Endothelial cell of umbilical vein (primary cell): ENCODE measurements around the gene PHACTR1. TPM values are rescaled to one million over a fixed set of nuclear protein-coding genes. Genes with fewer than 3 reads are reported as not detected.

ENCODE experiments used
- BruUV-seq: library from RNA; stranded (reverse); fragments of 400-500 nt; replicated peaks from 2 replicates; lab custom pipeline; 2021; lab: Mats Ljungman, UMichigan
- CTCF ChIA-PET: fragments of 300-600, 350-600 bp; sonication (Branson Sonifier 250); formaldehyde crosslinking; loops from one replicate; lab custom pipeline; 2021; ENCODE audit warnings: antibody characterized with exemption, inconsistent platforms; lab: Charles Lee
- POLR2A ChIA-PET: fragments of 300-600, 350-600 bp; sonication (Branson Sonifier 250); formaldehyde crosslinking; loops from one replicate; lab custom pipeline; 2021; ENCODE audit warnings: antibody characterized with exemption, inconsistent platforms; lab: Charles Lee
- DNase-seq: peaks from one replicate; pipeline ENCODE4 v3.0.0-alpha.2; 2011; ENCODE audit warnings: low read depth, low spot score
- FAIRE-seq: peaks from 2 replicates; lab custom pipeline; 2011; peaks lifted over from hg19 to GRCh38; lab: Jason Lieb, UNC
- H2AFZ ChIP-seq: 2 replicates; pipeline ENCODE4 v1.6.0; 2012; ENCODE audit warnings: low read depth, low read length, control low read depth, inconsistent platforms
- H3K27ac ChIP-seq: 2 replicates; pipeline ENCODE4 v1.5.1; 2011; ENCODE audit warnings: low read depth, mild to moderate bottlenecking, control low read depth, low read length, moderate library complexity; ENCODE audit not compliant: insufficient read depth
- H3K27me3 ChIP-seq, 2 experiments: 2 replicates each; pipeline versions ENCODE4 v1.6.0 to v1.6.1; 2011; ENCODE audit warnings: low read length in 2 of 2, mixed read lengths in 1 of 2; ENCODE audit not compliant: control insufficient read depth in 2 of 2, insufficient read depth in 2 of 2
- H3K36me3 ChIP-seq, 2 experiments: 2 replicates in 1 of 2; 3 replicates in 1 of 2; pipeline ENCODE4 v1.5.1; 2011; ENCODE audit warnings: low read length in 2 of 2, mild to moderate bottlenecking in 1 of 2, moderate library complexity in 1 of 2; ENCODE audit not compliant: control insufficient read depth in 2 of 2, insufficient read depth in 2 of 2; ENCODE audit errors: extremely low read depth in 1 of 2
- H3K4me1 ChIP-seq: 3 replicates; pipeline ENCODE4 v1.5.1; 2011; ENCODE audit warnings: mild to moderate bottlenecking, low read length; ENCODE audit not compliant: control insufficient read depth, insufficient read depth; ENCODE audit errors: extremely low read depth
- H3K4me2 ChIP-seq: 2 replicates; pipeline ENCODE4 v1.6.1; 2011; ENCODE audit warnings: low read length, control low read depth, mixed read lengths; ENCODE audit not compliant: insufficient read depth
- H3K4me3 ChIP-seq, 3 experiments: fragments of 200-600 bp in 1 of 3; sonication (generic), shearing (Covaris generic) in 1 of 3; replicated peaks in 1 of 3; 2 replicates each; pipeline ENCODE4 v1.5.1; 2011 to 2016; ENCODE audit warnings: control low read depth in 3 of 3, low read length in 3 of 3, mild to moderate bottlenecking in 2 of 3, inconsistent platforms in 1 of 3, low read depth in 1 of 3, moderate library complexity in 1 of 3; ENCODE audit not compliant: insufficient read depth in 1 of 3
- H3K79me2 ChIP-seq: 2 replicates; pipeline ENCODE4 v1.6.0; 2012; ENCODE audit warnings: low read length, inconsistent platforms; ENCODE audit not compliant: control insufficient read depth, insufficient read depth
- H3K9ac ChIP-seq: replicated peaks from 2 replicates; pipeline ENCODE3; 2011; ENCODE audit warnings: low read length, control low read depth; ENCODE audit not compliant: insufficient read depth; ENCODE audit errors: extremely low read depth
- H3K9me1 ChIP-seq: replicated peaks from 3 replicates; pipeline ENCODE4 v1.6.0; 2011; ENCODE audit warnings: mild to moderate bottlenecking, low read length; ENCODE audit not compliant: control insufficient read depth, insufficient read depth; ENCODE audit errors: extremely low read depth
- H3K9me3 ChIP-seq: replicated peaks from 2 replicates; pipeline ENCODE4 v1.5.1; 2012; ENCODE audit warnings: low read length, inconsistent platforms; ENCODE audit not compliant: control insufficient read depth, insufficient read depth
- H4K20me1 ChIP-seq: replicated peaks from 2 replicates; pipeline ENCODE3; 2011; ENCODE audit warnings: mild to moderate bottlenecking, low read length; ENCODE audit not compliant: control insufficient read depth, insufficient read depth; ENCODE audit errors: extremely low read depth
- EZH2 ChIP-seq: IDR thresholded peaks from 2 replicates; pipeline ENCODE4 v1.6.1; 2012; ENCODE audit warnings: borderline replicate concordance, low read depth, mild to moderate bottlenecking, moderate library complexity, low read length, inconsistent platforms; ENCODE audit not compliant: severe bottlenecking
- FOS ChIP-seq: IDR thresholded peaks from 2 replicates; pipeline ENCODE4 v1.6.1; 2011; ENCODE audit warnings: mild to moderate bottlenecking, low read length, moderate library complexity, borderline replicate concordance; ENCODE audit not compliant: insufficient read depth
- GATA2 ChIP-seq: IDR thresholded peaks from 2 replicates; pipeline ENCODE4 v1.7.0; 2011; ENCODE audit warnings: low read depth, mild to moderate bottlenecking, moderate library complexity, mixed read lengths, low read length; ENCODE audit not compliant: insufficient read length, insufficient read depth
- JUN ChIP-seq: IDR thresholded peaks from 2 replicates; pipeline ENCODE4 v1.6.1; 2011; ENCODE audit warnings: borderline replicate concordance, low read depth; ENCODE audit not compliant: insufficient read length, insufficient read depth
- MYC ChIP-seq: IDR thresholded peaks from one replicate; pipeline ENCODE4 v1.6.1; 2011; ENCODE audit warnings: mild to moderate bottlenecking, low read depth, low read length
- POLR2A ChIP-seq: IDR thresholded peaks from 2 replicates; pipeline ENCODE4 v1.6.1; 2012; ENCODE audit warnings: low read depth, mild to moderate bottlenecking, control low read depth, low read length
- POLR2AphosphoS5 ChIP-seq: IDR thresholded peaks from 2 replicates; pipeline ENCODE4 v1.6.1; 2012; ENCODE audit warnings: low read depth, mild to moderate bottlenecking, control low read depth, low read length, moderate library complexity; ENCODE audit not compliant: insufficient read depth
- dilution Hi-C: fragments of 300-500 bp; cut with MboI; formaldehyde crosslinking; loops from one replicate; pipeline ENCODE4 v1.15.0; 2019; ENCODE audit warnings: low sequenced_read_pairs; ENCODE audit not compliant: extremely low pct_ligation_motif_present
- intact Hi-C: fragments of 100-400 bp; cut with micrococcal nuclease; formaldehyde crosslinking; loops from one replicate; pipeline ENCODE4 v1.10.0; 2022
- polyA plus RNA-seq, 4 experiments: library from polyadenylated mRNA; depleted of rRNA in 3 of 4; stranded (reverse) in 3 of 4; unstranded in 1 of 4; fragments of >200 nt; gene quantifications; 2 replicates each; pipeline versions ENCODE4 v1.2.1 to v1.2.3, GENCODE V29; 2011 to 2012; ENCODE audit warnings: missing spikeins in 1 of 4
- total RNA-seq: library from RNA; stranded (reverse); gene quantifications from 2 replicates; pipeline ENCODE4 v1.2.3, GENCODE V29; 2021
- TF ChIP-seq, protein P1 (sequence below): IDR thresholded peaks from 2 replicates; pipeline ENCODE4 v1.6.1; 2011; ENCODE audit not compliant: insufficient read depth, insufficient read length
- TF ChIP-seq, protein P2 (sequence below), 2 donors: IDR thresholded peaks; 1 replicate in 1 of 2; 2 replicates in 1 of 2; pipeline ENCODE4 v1.5.1; 2011; ENCODE audit warnings: low read length in 2 of 2, mild to moderate bottlenecking in 2 of 2, moderate library complexity in 2 of 2, control low read depth in 1 of 2, inconsistent platforms in 1 of 2, low read depth in 1 of 2; ENCODE audit not compliant: insufficient read depth in 1 of 2; ENCODE audit errors: extremely low read depth in 1 of 2

PHACTR1 gene
- total and polyA plus RNA-seq, 2 donors (not counting 3 experiments of a cell fraction or from before 2014, with no cell fraction given), result 2.4 to 23.2 TPM

DNA sequence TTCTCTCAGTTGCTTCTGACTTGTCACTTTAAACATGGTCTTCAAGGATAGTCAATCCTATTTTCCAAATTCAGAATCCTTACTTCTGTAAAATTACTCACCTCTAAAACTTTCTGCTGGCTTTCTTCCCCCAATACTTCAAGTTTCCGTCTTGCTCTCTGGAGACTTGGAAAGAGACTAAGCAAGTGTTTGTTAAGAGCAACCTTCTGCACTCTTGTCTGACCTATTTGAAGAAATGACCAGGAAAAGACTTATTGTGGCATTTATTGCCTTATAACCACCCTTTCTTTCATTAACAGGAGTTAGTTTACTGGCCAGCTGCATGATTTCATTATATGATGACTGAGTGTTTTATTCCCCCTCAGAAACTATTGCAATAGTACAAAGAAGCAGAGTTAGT lies 430.8 kb downstream of the PHACTR1 start:
- TF ChIP-seq MYC (no peak), POLR2A (no peak), POLR2AphosphoS5 (no peak), FOS (no peak), GATA2 (no peak), EZH2 (no peak), JUN (no peak)
- TF ChIP-seq, protein P1, sequence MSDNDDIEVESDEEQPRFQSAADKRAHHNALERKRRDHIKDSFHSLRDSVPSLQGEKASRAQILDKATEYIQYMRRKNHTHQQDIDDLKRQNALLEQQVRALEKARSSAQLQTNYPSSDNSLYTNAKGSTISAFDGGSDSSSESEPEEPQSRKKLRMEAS, result no peak
- TF ChIP-seq, protein P2, sequence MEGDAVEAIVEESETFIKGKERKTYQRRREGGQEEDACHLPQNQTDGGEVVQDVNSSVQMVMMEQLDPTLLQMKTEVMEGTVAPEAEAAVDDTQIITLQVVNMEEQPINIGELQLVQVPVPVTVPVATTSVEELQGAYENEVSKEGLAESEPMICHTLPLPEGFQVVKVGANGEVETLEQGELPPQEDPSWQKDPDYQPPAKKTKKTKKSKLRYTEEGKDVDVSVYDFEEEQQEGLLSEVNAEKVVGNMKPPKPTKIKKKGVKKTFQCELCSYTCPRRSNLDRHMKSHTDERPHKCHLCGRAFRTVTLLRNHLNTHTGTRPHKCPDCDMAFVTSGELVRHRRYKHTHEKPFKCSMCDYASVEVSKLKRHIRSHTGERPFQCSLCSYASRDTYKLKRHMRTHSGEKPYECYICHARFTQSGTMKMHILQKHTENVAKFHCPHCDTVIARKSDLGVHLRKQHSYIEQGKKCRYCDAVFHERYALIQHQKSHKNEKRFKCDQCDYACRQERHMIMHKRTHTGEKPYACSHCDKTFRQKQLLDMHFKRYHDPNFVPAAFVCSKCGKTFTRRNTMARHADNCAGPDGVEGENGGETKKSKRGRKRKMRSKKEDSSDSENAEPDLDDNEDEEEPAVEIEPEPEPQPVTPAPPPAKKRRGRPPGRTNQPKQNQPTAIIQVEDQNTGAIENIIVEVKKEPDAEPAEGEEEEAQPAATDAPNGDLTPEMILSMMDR (IDR thresholded peaks at IDR 0.05; ENCODE audit: extremely low read depth in 1 of 2, insufficient read depth in 1 of 2, low read depth in 1 of 2, low read length in 2 of 2), result no peak
- CTCF ChIA-PET, result no interaction called here

More for the DNA sequence above, 430.8 kb downstream of the PHACTR1 start:
- POLR2A ChIA-PET, result no interaction called here
- intact Hi-C loops (no loop called here), dilution Hi-C loops (no loop called here)
- DNase-seq (no peak), FAIRE-seq (no peak)
- no peaks in the 10 kb centered on the region for H3K79me2 ChIP-seq
- no peaks in the 10 kb centered on the region for H3K9me1 ChIP-seq
- H3K4me2 ChIP-seq, result no peak overlapping the region
- H3K36me3 ChIP-seq, result no peaks in the 10 kb centered on the region
- H2AFZ ChIP-seq, result no peak overlapping the region
- no peaks in the 10 kb centered on the region for H3K27me3 ChIP-seq
- BruUV-seq, result no TSS peak
- H3K9me3 ChIP-seq, result no peaks in the 10 kb centered on the region
- no peaks in the 10 kb centered on the region for H3K4me1 ChIP-seq
- no peak overlapping the region for H3K4me3 ChIP-seq
- no peak overlapping the region for H3K9ac ChIP-seq
- no peak overlapping the region for H3K27ac ChIP-seq
- no peaks in the 10 kb centered on the region for H4K20me1 ChIP-seq
